Measurements from ENCODE around the gene LRRIQ1.

DNA sequence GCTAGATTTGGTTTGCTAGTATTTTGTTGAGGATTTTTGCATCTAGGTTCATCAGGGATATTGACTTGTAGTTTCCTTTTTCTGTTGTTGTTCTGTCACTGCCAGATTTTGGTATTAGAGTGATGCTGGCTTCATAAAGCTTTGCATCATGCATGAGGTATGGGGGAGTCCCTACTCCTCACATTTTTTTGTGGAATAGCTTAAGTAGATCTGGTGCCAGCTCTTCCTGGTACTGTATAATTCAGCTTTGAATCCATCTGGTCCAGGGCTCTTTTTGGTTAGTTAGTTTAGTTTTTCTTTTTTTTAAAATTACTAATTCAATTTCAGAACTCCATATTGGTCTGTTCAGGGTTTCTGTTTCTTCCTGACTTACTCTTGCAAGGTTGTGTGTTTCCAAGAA, 59.4 kb downstream of the LRRIQ1 start:
- no peak for TF ChIP-seq TCF7L2 (IDR thresholded peaks at IDR 0.05; ENCODE audit: low read depth, low read length)
- TF ChIP-seq, protein P1, sequence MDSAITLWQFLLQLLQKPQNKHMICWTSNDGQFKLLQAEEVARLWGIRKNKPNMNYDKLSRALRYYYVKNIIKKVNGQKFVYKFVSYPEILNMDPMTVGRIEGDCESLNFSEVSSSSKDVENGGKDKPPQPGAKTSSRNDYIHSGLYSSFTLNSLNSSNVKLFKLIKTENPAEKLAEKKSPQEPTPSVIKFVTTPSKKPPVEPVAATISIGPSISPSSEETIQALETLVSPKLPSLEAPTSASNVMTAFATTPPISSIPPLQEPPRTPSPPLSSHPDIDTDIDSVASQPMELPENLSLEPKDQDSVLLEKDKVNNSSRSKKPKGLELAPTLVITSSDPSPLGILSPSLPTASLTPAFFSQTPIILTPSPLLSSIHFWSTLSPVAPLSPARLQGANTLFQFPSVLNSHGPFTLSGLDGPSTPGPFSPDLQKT (CRISPR knock-in tag; IDR thresholded peaks at IDR 0.05; ENCODE audit: borderline replicate concordance) = no peak
- TF ChIP-seq MIXL1 (CRISPR knock-in tag; IDR thresholded peaks at IDR 0.05) = no peak
- no peak for TF ChIP-seq PPARG (CRISPR knock-in tag; conservative IDR thresholded peaks at IDR 0.05)
- TF ChIP-seq ZNF136 (CRISPR knock-in tag; IDR thresholded peaks at IDR 0.05; ENCODE audit: low read depth) = no peak
- TF ChIP-seq, protein P2, sequence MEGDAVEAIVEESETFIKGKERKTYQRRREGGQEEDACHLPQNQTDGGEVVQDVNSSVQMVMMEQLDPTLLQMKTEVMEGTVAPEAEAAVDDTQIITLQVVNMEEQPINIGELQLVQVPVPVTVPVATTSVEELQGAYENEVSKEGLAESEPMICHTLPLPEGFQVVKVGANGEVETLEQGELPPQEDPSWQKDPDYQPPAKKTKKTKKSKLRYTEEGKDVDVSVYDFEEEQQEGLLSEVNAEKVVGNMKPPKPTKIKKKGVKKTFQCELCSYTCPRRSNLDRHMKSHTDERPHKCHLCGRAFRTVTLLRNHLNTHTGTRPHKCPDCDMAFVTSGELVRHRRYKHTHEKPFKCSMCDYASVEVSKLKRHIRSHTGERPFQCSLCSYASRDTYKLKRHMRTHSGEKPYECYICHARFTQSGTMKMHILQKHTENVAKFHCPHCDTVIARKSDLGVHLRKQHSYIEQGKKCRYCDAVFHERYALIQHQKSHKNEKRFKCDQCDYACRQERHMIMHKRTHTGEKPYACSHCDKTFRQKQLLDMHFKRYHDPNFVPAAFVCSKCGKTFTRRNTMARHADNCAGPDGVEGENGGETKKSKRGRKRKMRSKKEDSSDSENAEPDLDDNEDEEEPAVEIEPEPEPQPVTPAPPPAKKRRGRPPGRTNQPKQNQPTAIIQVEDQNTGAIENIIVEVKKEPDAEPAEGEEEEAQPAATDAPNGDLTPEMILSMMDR (CRISPR knock-in tag; IDR thresholded peaks at IDR 0.05) = no peak
- TF ChIP-seq ZIK1 (CRISPR knock-in tag; IDR thresholded peaks at IDR 0.05; ENCODE audit: borderline replicate concordance, low read depth) = no peak
- TF ChIP-seq, protein P3, sequence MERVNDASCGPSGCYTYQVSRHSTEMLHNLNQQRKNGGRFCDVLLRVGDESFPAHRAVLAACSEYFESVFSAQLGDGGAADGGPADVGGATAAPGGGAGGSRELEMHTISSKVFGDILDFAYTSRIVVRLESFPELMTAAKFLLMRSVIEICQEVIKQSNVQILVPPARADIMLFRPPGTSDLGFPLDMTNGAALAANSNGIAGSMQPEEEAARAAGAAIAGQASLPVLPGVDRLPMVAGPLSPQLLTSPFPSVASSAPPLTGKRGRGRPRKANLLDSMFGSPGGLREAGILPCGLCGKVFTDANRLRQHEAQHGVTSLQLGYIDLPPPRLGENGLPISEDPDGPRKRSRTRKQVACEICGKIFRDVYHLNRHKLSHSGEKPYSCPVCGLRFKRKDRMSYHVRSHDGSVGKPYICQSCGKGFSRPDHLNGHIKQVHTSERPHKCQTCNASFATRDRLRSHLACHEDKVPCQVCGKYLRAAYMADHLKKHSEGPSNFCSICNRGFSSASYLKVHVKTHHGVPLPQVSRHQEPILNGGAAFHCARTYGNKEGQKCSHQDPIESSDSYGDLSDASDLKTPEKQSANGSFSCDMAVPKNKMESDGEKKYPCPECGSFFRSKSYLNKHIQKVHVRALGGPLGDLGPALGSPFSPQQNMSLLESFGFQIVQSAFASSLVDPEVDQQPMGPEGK (CRISPR knock-in tag; IDR thresholded peaks at IDR 0.05) = no peak
- TF ChIP-seq, protein P4, sequence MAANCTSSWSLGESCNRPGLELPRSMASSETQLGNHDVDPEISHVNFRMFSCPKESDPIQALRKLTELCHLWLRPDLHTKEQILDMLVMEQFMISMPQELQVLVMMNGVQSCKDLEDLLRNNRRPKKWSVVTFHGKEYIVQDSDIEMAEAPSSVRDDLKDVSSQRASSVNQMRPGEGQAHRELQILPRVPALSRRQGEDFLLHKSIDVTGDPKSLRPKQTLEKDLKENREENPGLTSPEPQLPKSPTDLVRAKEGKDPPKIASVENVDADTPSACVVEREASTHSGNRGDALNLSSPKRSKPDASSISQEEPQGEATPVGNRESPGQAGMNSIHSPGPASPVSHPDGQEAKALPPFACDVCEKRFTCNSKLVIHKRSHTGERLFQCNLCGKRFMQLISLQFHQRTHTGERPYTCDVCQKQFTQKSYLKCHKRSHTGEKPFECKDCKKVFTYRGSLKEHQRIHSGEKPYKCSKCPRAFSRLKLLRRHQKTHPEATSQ (CRISPR knock-in tag; IDR thresholded peaks at IDR 0.05; ENCODE audit: borderline replicate concordance) = no peak
- TF ChIP-seq, protein P5, sequence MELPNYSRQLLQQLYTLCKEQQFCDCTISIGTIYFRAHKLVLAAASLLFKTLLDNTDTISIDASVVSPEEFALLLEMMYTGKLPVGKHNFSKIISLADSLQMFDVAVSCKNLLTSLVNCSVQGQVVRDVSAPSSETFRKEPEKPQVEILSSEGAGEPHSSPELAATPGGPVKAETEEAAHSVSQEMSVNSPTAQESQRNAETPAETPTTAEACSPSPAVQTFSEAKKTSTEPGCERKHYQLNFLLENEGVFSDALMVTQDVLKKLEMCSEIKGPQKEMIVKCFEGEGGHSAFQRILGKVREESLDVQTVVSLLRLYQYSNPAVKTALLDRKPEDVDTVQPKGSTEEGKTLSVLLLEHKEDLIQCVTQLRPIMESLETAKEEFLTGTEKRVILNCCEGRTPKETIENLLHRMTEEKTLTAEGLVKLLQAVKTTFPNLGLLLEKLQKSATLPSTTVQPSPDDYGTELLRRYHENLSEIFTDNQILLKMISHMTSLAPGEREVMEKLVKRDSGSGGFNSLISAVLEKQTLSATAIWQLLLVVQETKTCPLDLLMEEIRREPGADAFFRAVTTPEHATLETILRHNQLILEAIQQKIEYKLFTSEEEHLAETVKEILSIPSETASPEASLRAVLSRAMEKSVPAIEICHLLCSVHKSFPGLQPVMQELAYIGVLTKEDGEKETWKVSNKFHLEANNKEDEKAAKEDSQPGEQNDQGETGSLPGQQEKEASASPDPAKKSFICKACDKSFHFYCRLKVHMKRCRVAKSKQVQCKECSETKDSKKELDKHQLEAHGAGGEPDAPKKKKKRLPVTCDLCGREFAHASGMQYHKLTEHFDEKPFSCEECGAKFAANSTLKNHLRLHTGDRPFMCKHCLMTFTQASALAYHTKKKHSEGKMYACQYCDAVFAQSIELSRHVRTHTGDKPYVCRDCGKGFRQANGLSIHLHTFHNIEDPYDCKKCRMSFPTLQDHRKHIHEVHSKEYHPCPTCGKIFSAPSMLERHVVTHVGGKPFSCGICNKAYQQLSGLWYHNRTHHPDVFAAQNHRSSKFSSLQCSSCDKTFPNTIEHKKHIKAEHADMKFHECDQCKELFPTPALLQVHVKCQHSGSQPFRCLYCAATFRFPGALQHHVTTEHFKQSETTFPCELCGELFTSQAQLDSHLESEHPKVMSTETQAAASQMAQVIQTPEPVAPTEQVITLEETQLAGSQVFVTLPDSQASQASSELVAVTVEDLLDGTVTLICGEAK (IDR thresholded peaks at IDR 0.05) = no peak
- TF ChIP-seq, protein P5 (CRISPR knock-in tag; IDR thresholded peaks at IDR 0.05) = no peak
- TF ChIP-seq ZSCAN25 (CRISPR knock-in tag; IDR thresholded peaks at IDR 0.05) = no peak
- no peak for TF ChIP-seq BCL6 (CRISPR knock-in tag; IDR thresholded peaks at IDR 0.05)
